ENCODE data around the gene RIMKLA. TPM values are rescaled to one million over a fixed set of nuclear protein-coding genes. Genes with fewer than 3 reads are reported as not detected.

Gene RIMKLA
- polyA plus RNA-seq, 1 experiment: not detected

GRCh38 chr1:42364089-42364488, 16.5 kb upstream of the RIMKLA start:
- no peaks in the 10 kb centered on the region for H3K9me3 ChIP-seq (ENCODE audit: control insufficient read depth, insufficient read depth, low read length)
- H3K27ac ChIP-seq (ENCODE audit: low read depth, low read length): no peak overlapping the region
- peaks cover 3% of the 10 kb centered on the region for H3K27me3 ChIP-seq (ENCODE audit: control insufficient read depth, insufficient read depth, low read length)
- TF ChIP-seq CTCF (IDR thresholded peaks at IDR 0.05; ENCODE audit: low read depth, low read length): no peak
- ChIA-PET CTCF (no interaction called here), POLR2A (no interaction called here)
- DNase-seq (ENCODE audit: low read depth, low spot score): no peak
- H3K4me3 ChIP-seq (ENCODE audit: low read depth, low read length): no peak overlapping the region

- no peak for DNase-seq (ENCODE audit: low read depth, low spot score)
- CTCF ChIA-PET: no interaction called here
- no peak overlapping the region for H3K4me3 ChIP-seq (ENCODE audit: low read depth, low read length)
- H3K9me3 ChIP-seq (ENCODE audit: control insufficient read depth, insufficient read depth, low read length): no peaks in the 10 kb centered on the region
- H3K27ac ChIP-seq (ENCODE audit: low read depth, low read length): no peak overlapping the region
- no peak for TF ChIP-seq CTCF (IDR thresholded peaks at IDR 0.05; ENCODE audit: low read depth, low read length)
- H3K27me3 ChIP-seq (ENCODE audit: control insufficient read depth, insufficient read depth, low read length): peaks cover 6% of the 10 kb centered on the region
- POLR2A ChIA-PET: no interaction called here
Measured at GRCh38 chr1:42364542-42364941, 16.1 kb upstream of the RIMKLA start.

- Histone ChIP-seq H3K4me3 (ENCODE audit: low read depth, low read length) (no peak overlapping the region), H3K9me3 (ENCODE audit: control insufficient read depth, insufficient read depth, low read length) (no peaks in the 10 kb centered on the region), H3K27me3 (ENCODE audit: control insufficient read depth, insufficient read depth, low read length) (peaks cover 10% of the 10 kb centered on the region), H3K27ac (ENCODE audit: low read depth, low read length) (no peak overlapping the region)
- TF ChIP-seq CTCF (IDR thresholded peaks at IDR 0.05; ENCODE audit: low read depth, low read length): no peak
- ChIA-PET CTCF (interaction anchor here (0.6 kb wide), 1 partner anchor 20 kb away, joined by 4 read pairs; no protein-coding TSS in a partner anchor), POLR2A (no interaction called here)
- no peak for DNase-seq (ENCODE audit: low read depth, low spot score)
Measured at GRCh38 chr1:42365118-42365517, 15.5 kb upstream of the RIMKLA start.

- ChIA-PET POLR2A (no interaction called here), CTCF (no interaction called here)
- no peak for TF ChIP-seq CTCF (IDR thresholded peaks at IDR 0.05; ENCODE audit: low read depth, low read length)
- peaks cover 10% of the 10 kb centered on the region for H3K27me3 ChIP-seq (ENCODE audit: control insufficient read depth, insufficient read depth, low read length)
- no peaks in the 10 kb centered on the region for H3K9me3 ChIP-seq (ENCODE audit: control insufficient read depth, insufficient read depth, low read length)
- no peak for DNase-seq (ENCODE audit: low read depth, low spot score)
- H3K27ac ChIP-seq (ENCODE audit: low read depth, low read length): no peak overlapping the region
- H3K4me3 ChIP-seq (ENCODE audit: low read depth, low read length): no peak overlapping the region
Measured at GRCh38 chr1:42368096-42368795, 12.3 kb upstream of the RIMKLA start.

- DNase-seq (ENCODE audit: low read depth, low spot score): no peak
- H3K9me3 ChIP-seq (ENCODE audit: control insufficient read depth, insufficient read depth, low read length): no peaks in the 10 kb centered on the region
- no peak overlapping the region for H3K27ac ChIP-seq (ENCODE audit: low read depth, low read length)
- POLR2A ChIA-PET: no interaction called here
- peaks cover 10% of the 10 kb centered on the region for H3K27me3 ChIP-seq (ENCODE audit: control insufficient read depth, insufficient read depth, low read length)
- CTCF ChIA-PET: no interaction called here
- TF ChIP-seq CTCF (IDR thresholded peaks at IDR 0.05; ENCODE audit: low read depth, low read length): no peak
- H3K4me3 ChIP-seq (ENCODE audit: low read depth, low read length): no peak overlapping the region
Measured at GRCh38 chr1:42369471-42369870, 11.1 kb upstream of the RIMKLA start.
